HepG2 (cell line): Measurements from ENCODE around the gene ORC3. TPM values are rescaled to one million over a fixed set of nuclear protein-coding genes. Genes with fewer than 3 reads are reported as not detected.

Experiments used
- ARNTL ChIP-seq: sonication (generic); formaldehyde crosslinking; IDR thresholded peaks from 2 replicates; pipeline ENCODE4 v1.4.0; 2020; ENCODE audit warnings: mild to moderate bottlenecking, missing genetic modification reagents
- IKZF4 ChIP-seq: sonication (generic); formaldehyde crosslinking; IDR thresholded peaks from 2 replicates; pipeline ENCODE4 v1.5.1; 2020; ENCODE audit warnings: borderline replicate concordance, mild to moderate bottlenecking, low read depth, missing genetic modification reagents; ENCODE audit errors: not compliant biosample characterization
- MAF1 ChIP-seq: sonication (generic); formaldehyde crosslinking; IDR thresholded peaks from 2 replicates; pipeline ENCODE4 v1.5.0; 2020; ENCODE audit warnings: missing genetic modification reagents, borderline replicate concordance
- PHB2 ChIP-seq: fragments of 450-650 bp; IDR thresholded peaks from 2 replicates; pipeline ENCODE4 v1.6.1; 2018; ENCODE audit not compliant: partially characterized antibody
- ZIK1 ChIP-seq: sonication (generic); formaldehyde crosslinking; IDR thresholded peaks from 2 replicates; pipeline ENCODE4 v1.5.0; 2020; ENCODE audit warnings: mild to moderate bottlenecking, low read depth, missing genetic modification reagents, borderline replicate concordance
- ZMAT3 ChIP-seq: sonication (generic); formaldehyde crosslinking; conservative IDR thresholded peaks from 2 replicates; pipeline ENCODE4 v1.7.0; 2021; ENCODE audit warnings: missing genetic modification reagents
- ZNF317 ChIP-seq: sonication (generic); formaldehyde crosslinking; IDR thresholded peaks from 2 replicates; pipeline ENCODE4 v1.5.0; 2020; ENCODE audit warnings: mild to moderate bottlenecking, missing genetic modification reagents
- ZNF446 ChIP-seq: sonication (generic); formaldehyde crosslinking; IDR thresholded peaks from 2 replicates; pipeline ENCODE4 v1.5.0; 2020; ENCODE audit warnings: mild to moderate bottlenecking, missing genetic modification reagents
- ZNF780A ChIP-seq: sonication (generic); formaldehyde crosslinking; IDR thresholded peaks from 2 replicates; pipeline ENCODE4 v1.8.0; 2022; ENCODE audit warnings: mild to moderate bottlenecking, missing genetic modification reagents, moderate library complexity
- polyA plus RNA-seq, 8 experiments: library from polyadenylated mRNA; depleted of rRNA in 3 of 8; stranded (reverse) in 7 of 8; unstranded in 1 of 8; fragments of >200 nt; fragmentation: Illumina TruSeq in 4 of 8; extraction: Trizol in 4 of 8; gene quantifications; 2 replicates each; pipeline versions ENCODE4 v1.2.1 to v1.2.3, GENCODE V29; 2011 to 2016; ENCODE audit warnings: low read depth in 4 of 8, missing spikeins in 1 of 8, mixed read lengths in 1 of 8; ENCODE audit not compliant: insufficient read depth in 1 of 8
- total RNA-seq, 5 experiments: library from RNA; depleted of rRNA; stranded (reverse); fragments of >200 nt; fragmentation: Illumina TruSeq; extraction: Trizol; gene quantifications; 2 replicates each; pipeline ENCODE4 v1.2.3, GENCODE V29; 2016; ENCODE audit warnings: low read depth in 1 of 5
- TF ChIP-seq, protein P1 (sequence below): sonication (generic); formaldehyde crosslinking; IDR thresholded peaks from 2 replicates; pipeline ENCODE4 v1.4.0; 2020; ENCODE audit warnings: mild to moderate bottlenecking, missing genetic modification reagents
- TF ChIP-seq, protein P2 (sequence below): sonication (generic); formaldehyde crosslinking; IDR thresholded peaks from 2 replicates; pipeline ENCODE4 v1.5.0; 2020; ENCODE audit warnings: mild to moderate bottlenecking, missing genetic modification reagents
- TF ChIP-seq, protein P3 (sequence below): sonication (generic); formaldehyde crosslinking; IDR thresholded peaks from 2 replicates; pipeline ENCODE4 v1.9.0; 2022; ENCODE audit warnings: missing genetic modification reagents, mild to moderate bottlenecking, borderline replicate concordance

Gene ORC3
- total and polyA plus RNA-seq, 2 of the 13 experiments (the other 11 are each of a cell fraction or from before 2014, with no cell fraction given), result 21.8 to 43.5 TPM

DNA sequence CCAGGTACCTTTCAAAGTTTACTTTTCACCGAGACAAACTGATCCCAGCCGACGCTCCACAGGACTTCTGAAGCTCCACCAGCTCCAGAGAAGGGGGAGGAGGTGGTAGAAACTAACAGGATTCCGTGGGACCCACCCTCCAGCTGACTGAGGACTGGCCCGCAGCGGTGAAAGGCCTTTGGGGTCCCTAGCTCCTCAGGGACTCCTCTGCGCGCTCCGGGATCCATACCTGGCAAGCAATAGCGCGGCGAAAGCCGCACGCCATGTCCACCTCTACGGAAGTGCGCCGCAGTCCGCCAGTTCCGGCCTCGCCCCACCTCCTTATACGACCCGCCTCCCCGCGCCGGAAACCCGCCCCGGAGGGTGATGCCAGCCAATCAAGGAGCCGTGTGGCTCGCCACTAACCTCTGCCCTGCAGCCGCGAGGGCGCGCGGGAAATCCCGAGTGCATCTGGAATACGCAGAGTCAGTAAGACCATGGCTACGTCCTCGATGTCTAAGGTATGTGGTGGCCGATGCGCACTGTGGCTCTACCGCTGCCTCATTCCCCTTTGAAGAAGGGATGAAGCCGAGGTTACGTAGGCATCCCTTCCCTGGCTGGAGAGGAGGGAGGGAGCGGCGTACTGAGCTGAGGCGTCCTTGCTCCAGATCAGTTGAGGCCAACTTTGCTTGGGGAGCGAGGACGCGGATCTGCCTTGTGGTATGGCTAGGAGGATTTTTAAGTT, at the start of gene ORC3, which contains the start of gene RARS2 (continued):
- TF ChIP-seq, protein P1, sequence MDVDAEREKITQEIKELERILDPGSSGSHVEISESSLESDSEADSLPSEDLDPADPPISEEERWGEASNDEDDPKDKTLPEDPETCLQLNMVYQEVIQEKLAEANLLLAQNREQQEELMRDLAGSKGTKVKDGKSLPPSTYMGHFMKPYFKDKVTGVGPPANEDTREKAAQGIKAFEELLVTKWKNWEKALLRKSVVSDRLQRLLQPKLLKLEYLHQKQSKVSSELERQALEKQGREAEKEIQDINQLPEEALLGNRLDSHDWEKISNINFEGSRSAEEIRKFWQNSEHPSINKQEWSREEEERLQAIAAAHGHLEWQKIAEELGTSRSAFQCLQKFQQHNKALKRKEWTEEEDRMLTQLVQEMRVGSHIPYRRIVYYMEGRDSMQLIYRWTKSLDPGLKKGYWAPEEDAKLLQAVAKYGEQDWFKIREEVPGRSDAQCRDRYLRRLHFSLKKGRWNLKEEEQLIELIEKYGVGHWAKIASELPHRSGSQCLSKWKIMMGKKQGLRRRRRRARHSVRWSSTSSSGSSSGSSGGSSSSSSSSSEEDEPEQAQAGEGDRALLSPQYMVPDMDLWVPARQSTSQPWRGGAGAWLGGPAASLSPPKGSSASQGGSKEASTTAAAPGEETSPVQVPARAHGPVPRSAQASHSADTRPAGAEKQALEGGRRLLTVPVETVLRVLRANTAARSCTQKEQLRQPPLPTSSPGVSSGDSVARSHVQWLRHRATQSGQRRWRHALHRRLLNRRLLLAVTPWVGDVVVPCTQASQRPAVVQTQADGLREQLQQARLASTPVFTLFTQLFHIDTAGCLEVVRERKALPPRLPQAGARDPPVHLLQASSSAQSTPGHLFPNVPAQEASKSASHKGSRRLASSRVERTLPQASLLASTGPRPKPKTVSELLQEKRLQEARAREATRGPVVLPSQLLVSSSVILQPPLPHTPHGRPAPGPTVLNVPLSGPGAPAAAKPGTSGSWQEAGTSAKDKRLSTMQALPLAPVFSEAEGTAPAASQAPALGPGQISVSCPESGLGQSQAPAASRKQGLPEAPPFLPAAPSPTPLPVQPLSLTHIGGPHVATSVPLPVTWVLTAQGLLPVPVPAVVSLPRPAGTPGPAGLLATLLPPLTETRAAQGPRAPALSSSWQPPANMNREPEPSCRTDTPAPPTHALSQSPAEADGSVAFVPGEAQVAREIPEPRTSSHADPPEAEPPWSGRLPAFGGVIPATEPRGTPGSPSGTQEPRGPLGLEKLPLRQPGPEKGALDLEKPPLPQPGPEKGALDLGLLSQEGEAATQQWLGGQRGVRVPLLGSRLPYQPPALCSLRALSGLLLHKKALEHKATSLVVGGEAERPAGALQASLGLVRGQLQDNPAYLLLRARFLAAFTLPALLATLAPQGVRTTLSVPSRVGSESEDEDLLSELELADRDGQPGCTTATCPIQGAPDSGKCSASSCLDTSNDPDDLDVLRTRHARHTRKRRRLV, result no peak
- TF ChIP-seq PHB2 (no peak), ZNF446 (CRISPR knock-in tag) (no peak), ZNF317 (no peak), ZIK1 (no peak), MAF1 (CRISPR knock-in tag) (no peak), IKZF4 (CRISPR knock-in tag) (no peak), ZMAT3 (CRISPR knock-in tag) (no peak), ZNF780A (CRISPR knock-in tag) (no peak), ARNTL (0 out of 2 replicates have a peak, but pooled peaks have one; percentile 17)
- TF ChIP-seq, protein P2, sequence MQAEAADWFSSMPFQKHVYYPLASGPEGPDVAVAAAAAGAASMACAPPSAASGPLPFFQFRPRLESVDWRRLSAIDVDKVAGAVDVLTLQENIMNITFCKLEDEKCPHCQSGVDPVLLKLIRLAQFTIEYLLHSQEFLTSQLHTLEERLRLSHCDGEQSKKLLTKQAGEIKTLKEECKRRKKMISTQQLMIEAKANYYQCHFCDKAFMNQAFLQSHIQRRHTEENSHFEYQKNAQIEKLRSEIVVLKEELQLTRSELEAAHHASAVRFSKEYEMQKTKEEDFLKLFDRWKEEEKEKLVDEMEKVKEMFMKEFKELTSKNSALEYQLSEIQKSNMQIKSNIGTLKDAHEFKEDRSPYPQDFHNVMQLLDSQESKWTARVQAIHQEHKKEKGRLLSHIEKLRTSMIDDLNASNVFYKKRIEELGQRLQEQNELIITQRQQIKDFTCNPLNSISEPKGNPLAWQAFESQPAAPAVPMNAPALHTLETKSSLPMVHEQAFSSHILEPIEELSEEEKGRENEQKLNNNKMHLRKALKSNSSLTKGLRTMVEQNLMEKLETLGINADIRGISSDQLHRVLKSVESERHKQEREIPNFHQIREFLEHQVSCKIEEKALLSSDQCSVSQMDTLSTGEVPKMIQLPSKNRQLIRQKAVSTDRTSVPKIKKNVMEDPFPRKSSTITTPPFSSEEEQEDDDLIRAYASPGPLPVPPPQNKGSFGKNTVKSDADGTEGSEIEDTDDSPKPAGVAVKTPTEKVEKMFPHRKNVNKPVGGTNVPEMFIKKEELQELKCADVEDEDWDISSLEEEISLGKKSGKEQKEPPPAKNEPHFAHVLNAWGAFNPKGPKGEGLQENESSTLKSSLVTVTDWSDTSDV (CRISPR knock-in tag), result peak; percentile 51; the same call in 1 of the 2 replicates
- TF ChIP-seq, protein P3, sequence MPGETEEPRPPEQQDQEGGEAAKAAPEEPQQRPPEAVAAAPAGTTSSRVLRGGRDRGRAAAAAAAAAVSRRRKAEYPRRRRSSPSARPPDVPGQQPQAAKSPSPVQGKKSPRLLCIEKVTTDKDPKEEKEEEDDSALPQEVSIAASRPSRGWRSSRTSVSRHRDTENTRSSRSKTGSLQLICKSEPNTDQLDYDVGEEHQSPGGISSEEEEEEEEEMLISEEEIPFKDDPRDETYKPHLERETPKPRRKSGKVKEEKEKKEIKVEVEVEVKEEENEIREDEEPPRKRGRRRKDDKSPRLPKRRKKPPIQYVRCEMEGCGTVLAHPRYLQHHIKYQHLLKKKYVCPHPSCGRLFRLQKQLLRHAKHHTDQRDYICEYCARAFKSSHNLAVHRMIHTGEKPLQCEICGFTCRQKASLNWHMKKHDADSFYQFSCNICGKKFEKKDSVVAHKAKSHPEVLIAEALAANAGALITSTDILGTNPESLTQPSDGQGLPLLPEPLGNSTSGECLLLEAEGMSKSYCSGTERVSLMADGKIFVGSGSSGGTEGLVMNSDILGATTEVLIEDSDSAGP (CRISPR knock-in tag), result peak; percentile 88
